HCT116 (cell line): ENCODE measurements around the gene PLCB4. TPM values are rescaled to one million over a fixed set of nuclear protein-coding genes. Genes with fewer than 3 reads are reported as not detected.

Source experiments
- ATAC-seq: fragments of 200-7000 bp; cut with Tn5 transposase; 2 replicates; pipeline ENCODE4 v1.9.1; 2020; ENCODE audit warnings: mild to moderate bottlenecking, moderate library complexity
- BruUV-seq: library from RNA; stranded (reverse); fragments of 400-500 nt; replicated peaks from 2 replicates; lab custom pipeline; 2021; lab: Mats Ljungman, UMichigan
- CTCF ChIA-PET: fragments of 300-600 bp; sonication (Branson Sonifier 250); formaldehyde crosslinking; loops from one replicate; lab custom pipeline; 2021; ENCODE audit warnings: antibody characterized with exemption; lab: Charles Lee
- POLR2A ChIA-PET: fragments of 300-600, 350-600 bp; sonication (Branson Sonifier 250); formaldehyde crosslinking; loops from one replicate; lab custom pipeline; 2021; ENCODE audit warnings: antibody characterized with exemption; lab: Charles Lee
- RAD21 ChIA-PET, 2 experiments: fragments of 300-600 bp; sonication (Branson Sonifier 250); formaldehyde crosslinking; loops; one replicate each; lab custom pipeline; 2023; ENCODE audit warnings: low total read pairs in 2 of 2; ENCODE audit not compliant: uncharacterized antibody in 2 of 2, unreplicated experiment in 2 of 2, low non-redundant PET in 1 of 2; lab: Charles Lee
- DNase-seq: peaks from one replicate; pipeline ENCODE4 v3.0.0-alpha.2; 2010; ENCODE audit warnings: low read depth, low spot score
- H2AFZ ChIP-seq: fragments of 200-600 bp; shearing (Covaris generic), sonication (generic); 2 replicates; pipeline ENCODE4 v1.6.1; 2017; ENCODE audit warnings: low read depth, mixed run types, mixed read lengths, antibody characterized with exemption, low read length; ENCODE audit not compliant: poor library complexity, severe bottlenecking
- H3K27ac ChIP-seq: 2 replicates; pipeline ENCODE4 v1.5.1; 2012; ENCODE audit warnings: low read depth, low read length
- H3K27me3 ChIP-seq: fragments of 200-600 bp; sonication (generic); 2 replicates; pipeline ENCODE4 v1.6.1; 2016; ENCODE audit warnings: mixed run types, low read length, mixed read lengths; ENCODE audit not compliant: insufficient read depth
- H3K36me3 ChIP-seq, 2 experiments: fragments of 200-500 bp in 1 of 2; fragments of 200-600 bp in 1 of 2; sonication (Bioruptor generic) in 1 of 2; sonication (generic) in 1 of 2; 2 replicates each; pipeline versions ENCODE4 v1.5.1 to v1.6.1; 2014 to 2016; ENCODE audit warnings: low read length in 2 of 2, inconsistent platforms in 1 of 2, mixed read lengths in 1 of 2, mixed run types in 1 of 2; ENCODE audit not compliant: insufficient read depth in 2 of 2, control insufficient read depth in 1 of 2
- H3K4me1 ChIP-seq, 2 experiments: fragments of 200-600 bp in 1 of 2; sonication (generic) in 1 of 2; 2 replicates each; pipeline versions ENCODE4 v1.5.1 to v1.6.1; 2012 to 2017; ENCODE audit warnings: low read length in 2 of 2, inconsistent platforms in 1 of 2, mild to moderate bottlenecking in 1 of 2, mixed read lengths in 1 of 2, mixed run types in 1 of 2, moderate library complexity in 1 of 2; ENCODE audit not compliant: insufficient read depth in 2 of 2, control insufficient read depth in 1 of 2
- H3K4me2 ChIP-seq: fragments of 200-600 bp; sonication (generic); 2 replicates; pipeline ENCODE4 v1.6.1; 2017; ENCODE audit warnings: mixed run types, low read length, mixed read lengths
- H3K4me3 ChIP-seq, 2 experiments: fragments of 200-600 bp in 1 of 2; sonication (generic) in 1 of 2; replicated peaks in 1 of 2; 2 replicates each; pipeline ENCODE4 v1.5.1; 2011 to 2016; ENCODE audit warnings: low read length in 2 of 2, control low read depth in 1 of 2, low read depth in 1 of 2, mild to moderate bottlenecking in 1 of 2, mixed read lengths in 1 of 2, mixed run types in 1 of 2
- H3K79me2 ChIP-seq: fragments of 200-600 bp; sonication (generic); 2 replicates; pipeline ENCODE4 v1.6.1; 2017; ENCODE audit warnings: mild to moderate bottlenecking, mixed run types, low read length, moderate library complexity, mixed read lengths; ENCODE audit not compliant: insufficient read depth
- H3K9ac ChIP-seq: fragments of 200-600 bp; sonication (generic); 2 replicates; pipeline ENCODE4 v1.6.1; 2016; ENCODE audit warnings: low read length, mixed read lengths
- H3K9me2 ChIP-seq: fragments of 200-600 bp; sonication (generic), shearing (Covaris generic); 2 replicates; pipeline ENCODE4 v1.6.1; 2017; ENCODE audit warnings: mixed run types, mild to moderate bottlenecking, moderate library complexity; ENCODE audit not compliant: insufficient read depth
- H3K9me3 ChIP-seq, 2 experiments: fragments of 200-500 bp in 1 of 2; fragments of 200-600 bp in 1 of 2; sonication (Bioruptor generic) in 1 of 2; sonication (generic) in 1 of 2; 2 replicates each; pipeline ENCODE4 v1.6.1; 2014 to 2017; ENCODE audit warnings: low read length in 2 of 2, mixed read lengths in 2 of 2, inconsistent platforms in 1 of 2, low read depth in 1 of 2, mild to moderate bottlenecking in 1 of 2, mixed run types in 1 of 2, moderate library complexity in 1 of 2; ENCODE audit not compliant: control insufficient read depth in 1 of 2, insufficient read depth in 1 of 2
- H4K20me1 ChIP-seq: fragments of 200-600 bp; sonication (generic), shearing (Covaris generic); 2 replicates; pipeline ENCODE4 v1.6.1; 2017; ENCODE audit warnings: mixed run types, mild to moderate bottlenecking, moderate library complexity; ENCODE audit not compliant: insufficient read depth
- ATF3 ChIP-seq: IDR thresholded peaks from 2 replicates; pipeline ENCODE4 v1.6.1; 2012
- ELF1 ChIP-seq: IDR thresholded peaks from 2 replicates; pipeline ENCODE4 v1.6.1; 2012; ENCODE audit warnings: low read depth, borderline replicate concordance
- POLR2AphosphoS5 ChIP-seq: IDR thresholded peaks from 2 replicates; pipeline ENCODE4 v1.6.1; 2011; ENCODE audit warnings: mild to moderate bottlenecking, low read depth, low read length, moderate library complexity
- YY1 ChIP-seq: IDR thresholded peaks from 2 replicates; pipeline ENCODE4 v1.6.1; 2011; ENCODE audit warnings: low read length, low read depth, moderate library complexity, mild to moderate bottlenecking; ENCODE audit not compliant: insufficient replicate concordance; ENCODE audit errors: extremely low read depth
- ZBTB33 ChIP-seq: IDR thresholded peaks from 2 replicates; pipeline ENCODE4 v1.6.1; 2011; ENCODE audit warnings: mild to moderate bottlenecking, low read length, moderate library complexity; ENCODE audit not compliant: insufficient replicate concordance; ENCODE audit errors: extremely low read depth
- intact Hi-C: fragments of 100-400 bp; cut with micrococcal nuclease; formaldehyde crosslinking; loops from 2 replicates; pipeline ENCODE4 v1.10.0; 2022
- total RNA-seq: library from RNA; stranded (reverse); gene quantifications from one replicate; pipeline ENCODE4 v1.2.1, GENCODE V29; 2021; ENCODE audit not compliant: unreplicated experiment

PLCB4 gene
- total RNA-seq, 1 experiment from 2014 or later = 2.5 TPM

GRCh38 chr20:9498322-9498721 lies 429.4 kb downstream of the PLCB4 start:
- no peaks in the 10 kb centered on the region for H3K79me2 ChIP-seq
- peaks cover 10% of the 10 kb centered on the region; the same call in 1 of the 2 replicates for H3K27me3 ChIP-seq
- DNase-seq (no peak), ATAC-seq (no peak)
- H3K36me3 ChIP-seq = no peaks in the 10 kb centered on the region
- ChIA-PET RAD21 (no interaction called here), POLR2A (no interaction called here), CTCF (no interaction called here)
- no peaks in the 10 kb centered on the region for H3K9me3 ChIP-seq
- TF ChIP-seq YY1 (no peak), ATF3 (no peak), POLR2AphosphoS5 (no peak), ELF1 (no peak), ZBTB33 (no peak)
- H2AFZ ChIP-seq = no peak overlapping the region
- H3K9me2 ChIP-seq = no peaks in the 10 kb centered on the region
- no peak overlapping the region for H3K4me3 ChIP-seq
- intact Hi-C loops = no loop called here
- no peak overlapping the region for H3K27ac ChIP-seq
- no peak overlapping the region for H3K4me2 ChIP-seq
- BruUV-seq = no TSS peak
- no peaks in the 10 kb centered on the region for H4K20me1 ChIP-seq
- H3K9ac ChIP-seq = no peak overlapping the region
- no peaks in the 10 kb centered on the region for H3K4me1 ChIP-seq
